Fibroblast of lung (primary cell): ENCODE results near the gene MARCKS.

ENCODE experiments used
- CTCF ChIP-seq, 2 donors: IDR thresholded peaks in 1 of 2; conservative IDR thresholded peaks in 1 of 2; 1 replicate in 1 of 2; 2 replicates in 1 of 2; pipeline ENCODE4 v1.5.1; 2011 to 2012; ENCODE audit warnings: low read length in 2 of 2, control low read depth in 1 of 2, inconsistent platforms in 1 of 2, low read depth in 1 of 2, mild to moderate bottlenecking in 1 of 2
- EZH2 ChIP-seq: IDR thresholded peaks from 2 replicates; pipeline ENCODE4 v1.5.1; 2012; ENCODE audit warnings: low read length, control low read depth, mild to moderate bottlenecking; ENCODE audit errors: missing control alignments

DNA sequence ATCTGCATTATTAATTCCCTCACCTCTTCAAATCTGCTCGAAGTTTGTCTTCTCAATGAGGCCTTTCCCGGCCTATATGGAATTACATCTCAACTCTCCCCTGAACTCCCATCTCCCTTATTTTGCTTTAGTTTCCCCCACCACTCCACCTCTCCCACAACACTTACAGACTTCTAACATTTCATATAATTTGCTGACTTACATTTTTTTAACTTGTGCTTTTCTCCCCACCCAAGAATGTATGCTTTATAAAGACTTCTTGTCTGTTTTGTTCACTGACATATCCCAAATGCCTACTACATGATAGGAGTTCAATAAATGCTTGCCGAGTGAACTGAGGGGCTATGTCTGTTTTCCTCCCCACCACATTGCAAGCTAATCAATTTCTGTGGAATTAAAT, 3.9 kb upstream of the MARCKS start:
- TF ChIP-seq CTCF (conservative IDR thresholded peaks at IDR 0.05 in 1 of 2, IDR thresholded peaks at IDR 0.05 in 1 of 2; ENCODE audit: low read depth in 1 of 2, low read length in 2 of 2) (no peak), EZH2 (no peak)
